GM18873 (cell line): ENCODE data around the gene P2RX6.
"Not testable (repeated sequence)": the region's sequence is repeated elsewhere in the genome, so short reads cannot be mapped to it uniquely, and the experiment has no call there.

Source experiments
- ATAC-seq: cut with Tn5 transposase; IDR thresholded peaks from one replicate; pipeline ENCODE4 v1.9.1; 2021; ENCODE audit warnings: mild to moderate bottlenecking, moderate library complexity, moderate number of reproducible peaks; ENCODE audit not compliant: unreplicated experiment, low FRiP score

The P2RX6 gene

DNA sequence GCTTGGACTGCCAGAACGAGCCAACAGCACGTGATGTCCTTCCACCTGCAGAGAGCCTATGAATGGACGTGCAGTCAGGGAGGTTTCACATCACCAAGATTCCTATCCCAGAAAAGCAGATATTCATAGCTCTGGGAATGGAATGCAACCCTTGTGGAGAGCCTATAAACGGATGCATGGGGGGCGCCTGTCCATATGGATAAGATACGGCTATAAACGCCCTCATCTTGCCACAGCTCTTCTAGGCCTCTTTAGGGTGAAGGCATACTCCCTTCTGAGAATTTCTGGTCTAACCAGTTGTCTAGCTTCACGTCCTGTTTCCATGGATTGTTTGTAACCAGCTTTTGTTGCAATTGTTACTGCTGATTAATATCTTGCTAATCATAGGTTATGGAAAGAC is 56.8 kb downstream of the P2RX6 start:
- not testable (repeated sequence) for ATAC-seq

DNA sequence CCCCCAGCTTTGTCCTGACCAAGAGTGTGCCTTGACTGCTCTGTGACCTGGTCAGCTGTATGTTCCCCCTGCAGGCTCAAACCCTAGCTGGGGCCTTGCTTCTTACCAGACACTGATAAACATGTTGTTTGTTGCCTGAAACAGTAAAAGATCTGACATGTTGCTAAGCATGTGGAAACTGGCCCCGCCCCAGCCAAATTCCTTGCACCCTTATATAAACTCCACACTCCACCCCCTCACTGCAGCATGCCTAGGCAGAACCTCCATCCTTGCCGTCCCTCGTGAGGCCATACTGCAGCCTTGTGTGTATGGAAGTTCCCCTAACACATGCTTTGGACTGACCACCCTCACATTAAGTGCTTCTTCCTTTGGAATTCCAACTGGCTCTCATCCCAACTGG is 58.1 kb downstream of the P2RX6 start:
- no peak for ATAC-seq

DNA sequence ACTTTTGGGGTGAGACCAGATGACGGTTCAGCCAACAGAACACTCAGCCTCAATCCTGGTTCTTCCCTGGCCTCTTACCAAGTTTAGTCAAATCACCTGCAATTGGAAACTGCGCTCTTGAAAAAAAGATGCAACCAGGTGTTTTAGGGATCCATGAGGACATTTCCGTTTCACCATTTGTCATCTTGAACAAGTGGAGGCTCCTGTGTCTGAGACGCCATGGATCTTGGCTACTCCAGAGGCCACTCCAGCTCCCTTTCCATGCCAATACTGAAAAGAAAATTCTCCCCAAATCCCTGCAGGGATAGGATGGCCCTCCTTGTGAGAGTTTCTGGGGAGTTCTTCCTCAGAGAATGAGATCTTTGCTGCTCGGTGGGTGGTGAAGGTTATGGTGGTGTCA is 58.5 kb downstream of the P2RX6 start:
- no peak for ATAC-seq

DNA sequence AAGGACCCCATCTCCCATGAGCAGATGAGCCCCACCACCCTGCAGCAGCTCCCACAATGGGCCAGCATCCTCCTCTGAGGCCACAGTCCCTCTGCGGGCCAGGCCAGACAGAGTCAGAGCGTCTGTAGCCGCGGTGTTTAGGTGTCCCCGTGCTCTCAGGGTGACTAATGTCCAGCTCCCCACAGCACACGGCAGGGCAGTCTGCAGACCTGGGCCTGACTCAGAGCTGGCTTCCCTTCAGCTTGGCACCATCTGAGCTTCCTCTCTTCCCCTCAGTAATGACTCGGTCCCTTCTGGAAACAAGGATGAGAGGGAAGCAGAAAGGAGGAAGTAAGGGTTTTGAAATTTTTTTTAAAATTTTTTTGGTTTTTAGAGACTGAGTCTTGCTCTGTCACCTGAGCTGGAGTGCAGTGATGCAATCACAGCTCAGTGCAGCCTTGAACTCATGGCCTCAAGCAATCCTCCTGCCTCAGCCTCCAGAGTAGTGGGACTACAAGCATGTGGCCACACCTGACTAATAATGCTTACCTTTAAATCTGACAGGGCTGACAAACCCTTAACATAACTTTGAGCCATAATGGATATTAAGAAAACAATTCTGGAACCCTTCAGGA is 59.2 kb downstream of the P2RX6 start:
- no peak for ATAC-seq

DNA sequence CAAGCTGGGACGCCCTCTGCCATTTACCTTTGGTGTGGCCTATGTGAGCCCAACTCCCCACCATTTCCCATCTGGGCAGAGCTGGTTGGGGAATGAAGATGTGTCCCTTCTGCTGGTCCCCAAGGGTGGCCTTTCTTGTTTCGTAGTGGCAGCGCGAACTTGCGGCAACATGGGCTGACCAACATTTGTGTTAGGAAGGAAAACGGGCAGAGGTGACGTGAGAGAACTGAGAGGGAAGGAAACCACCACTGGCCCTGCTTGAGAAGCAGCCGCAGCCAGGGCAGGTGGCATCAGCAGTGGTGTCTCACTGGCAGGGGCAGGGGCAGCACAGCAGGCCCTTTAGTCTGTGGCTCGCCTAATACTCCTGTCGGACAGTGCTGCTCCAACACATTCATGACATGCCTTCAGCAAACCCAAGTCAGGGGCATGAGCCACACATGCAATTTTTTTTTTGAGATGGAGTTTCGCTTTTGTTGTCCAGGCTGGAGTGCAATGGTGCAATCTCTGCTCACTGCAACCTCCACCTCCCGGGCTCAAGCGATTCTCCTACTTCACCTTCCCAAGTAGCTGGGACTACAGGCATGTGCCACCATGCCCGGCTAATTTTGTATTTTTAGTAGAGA is 60.7 kb downstream of the P2RX6 start:
- no peak for ATAC-seq

DNA sequence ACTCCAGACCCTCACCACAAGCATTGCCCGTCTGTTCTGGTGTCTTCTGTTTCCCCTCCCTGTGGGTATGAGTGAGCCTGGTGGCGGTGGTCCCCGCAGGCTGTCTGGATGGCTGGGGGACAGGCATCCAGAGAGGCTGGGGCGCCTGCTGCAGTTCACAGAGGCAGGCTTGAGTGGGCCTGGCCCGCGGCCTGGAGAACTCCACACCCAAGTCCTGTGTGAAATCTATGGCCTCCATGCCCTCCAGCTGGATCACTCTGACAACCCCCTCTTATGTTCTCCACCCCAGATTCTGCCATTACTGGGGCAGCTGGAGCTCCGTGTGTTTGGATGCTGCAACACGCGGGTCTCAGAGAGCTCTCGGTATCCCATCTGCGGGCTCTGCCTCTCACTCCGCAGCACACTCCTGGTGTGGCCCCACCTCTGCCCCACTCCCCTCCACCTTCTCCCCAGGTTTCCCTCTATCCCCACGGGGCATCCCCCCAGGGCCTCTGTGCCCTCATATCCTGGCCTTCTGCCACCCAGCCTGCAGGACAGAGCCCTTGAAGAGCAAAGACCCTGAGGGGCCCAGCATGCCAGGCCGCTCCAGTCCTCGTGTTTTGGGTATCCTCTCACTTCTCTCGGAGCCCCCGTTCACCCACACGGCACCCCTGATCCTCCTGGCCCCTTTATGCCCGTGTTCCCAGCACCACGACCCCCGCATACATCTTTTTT is 62.1 kb downstream of the P2RX6 start:
- ATAC-seq = no peak
